Embryonic facial prominence (tissue), 1 donor: ENCODE measurements around the gene MED14.
"Not testable (repeated sequence)": the region's sequence is repeated elsewhere in the genome, so short reads cannot be mapped to it uniquely, and the experiment has no call there.

Experiments
- DNase-seq: peaks from one replicate; pipeline ENCODE4 v3.0.0-alpha.2; 2016; ENCODE audit errors: extremely low spot score

Gene MED14

GRCh38 chrX:40735325-40736169 lies at the start of gene MED14:
Gene MED14 (minus strand): TSS chrX:40735542. CDS start chrX:40735412, 130 bp downstream.
- DNase-seq: peak; percentile 72

- no peak for DNase-seq
These were observed 49.3 kb upstream of the MED14 start for GRCh38 chrX:40784516-40785151.

GRCh38 chrX:40782644-40783259 lies 47.4 kb upstream of the MED14 start:
- DNase-seq: not testable (repeated sequence)

GRCh38 chrX:40780951-40781350 lies 45.6 kb upstream of the MED14 start:
- DNase-seq: no peak

GRCh38 chrX:40780082-40780481 lies 44.7 kb upstream of the MED14 start:
- no peak for DNase-seq

- DNase-seq: no peak
These were observed 43.7 kb upstream of the MED14 start for GRCh38 chrX:40778861-40779575.

- no peak for DNase-seq
These were observed 38.5 kb upstream of the MED14 start for GRCh38 chrX:40773809-40774208.

- DNase-seq: no peak
These were observed 37.8 kb upstream of the MED14 start for GRCh38 chrX:40773188-40773587.

GRCh38 chrX:40772290-40772689 lies 36.9 kb upstream of the MED14 start:
- no peak for DNase-seq

GRCh38 chrX:40761762-40762161 lies 26.4 kb upstream of the MED14 start:
- DNase-seq: no peak

GRCh38 chrX:40759374-40759773 lies 24.0 kb upstream of the MED14 start:
- no peak for DNase-seq

GRCh38 chrX:40757058-40757457 lies 21.7 kb upstream of the MED14 start:
- DNase-seq: no peak

- DNase-seq: no peak
These were observed 20.2 kb upstream of the MED14 start for GRCh38 chrX:40755291-40756249.

GRCh38 chrX:40749681-40750494 lies 14.5 kb upstream of the MED14 start:
- no peak for DNase-seq

GRCh38 chrX:40748977-40749376 lies 13.6 kb upstream of the MED14 start:
- no peak for DNase-seq

- DNase-seq: no peak
These were observed 11.2 kb upstream of the MED14 start for GRCh38 chrX:40746521-40746920.

GRCh38 chrX:40736170-40736505 lies 796 bp upstream of the MED14 start:
- no peak for DNase-seq

GRCh38 chrX:40734971-40735324 lies 394 bp downstream of the MED14 start:
- no peak for DNase-seq

GRCh38 chrX:40733706-40734105 lies 1.6 kb downstream of the MED14 start:
- no peak for DNase-seq

GRCh38 chrX:40732499-40732898 lies 2.8 kb downstream of the MED14 start:
- DNase-seq: not testable (repeated sequence)
